ENCODE data around the gene ASTN1.

Gene ASTN1

DNA sequence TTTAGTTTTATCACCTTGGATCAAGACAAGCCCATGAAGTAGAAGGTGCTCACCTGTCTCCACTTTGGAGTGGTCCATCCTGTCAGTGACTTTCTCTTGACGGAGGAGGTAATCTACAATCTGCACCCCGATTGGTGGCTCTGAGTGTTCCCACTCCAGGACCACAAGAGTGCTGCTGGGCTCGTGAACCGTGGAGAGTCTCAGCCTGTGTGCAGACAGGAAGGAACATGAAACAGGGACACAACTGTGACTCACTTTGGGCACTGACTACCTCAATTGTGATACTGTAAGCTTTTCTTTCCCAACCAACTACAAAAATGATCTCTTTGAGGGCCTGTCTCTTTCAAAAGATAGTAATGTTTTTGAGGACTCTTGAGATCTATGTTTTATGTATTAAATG is 280.2 kb downstream of the ASTN1 start:
- DNase-seq (ENCODE audit: insufficient read length, low spot score), result no peak
- TF ChIP-seq POU2F2 (IDR thresholded peaks at IDR 0.05; ENCODE audit: low read depth, low read length) (no peak), SPI1 (IDR thresholded peaks at IDR 0.05; ENCODE audit: low read depth, low read length) (no peak), POLR2AphosphoS5 (IDR thresholded peaks at IDR 0.05; ENCODE audit: low read depth, low read length) (no peak), PAX5 (IDR thresholded peaks at IDR 0.05; ENCODE audit: insufficient read depth, low read length, severe bottlenecking) (no peak), POLR2A (IDR thresholded peaks at IDR 0.05; ENCODE audit: low read depth, low read length) (no peak), TAF1 (IDR thresholded peaks at IDR 0.05; ENCODE audit: low read depth, low read length) (no peak)
- no peak for FAIRE-seq

DNA sequence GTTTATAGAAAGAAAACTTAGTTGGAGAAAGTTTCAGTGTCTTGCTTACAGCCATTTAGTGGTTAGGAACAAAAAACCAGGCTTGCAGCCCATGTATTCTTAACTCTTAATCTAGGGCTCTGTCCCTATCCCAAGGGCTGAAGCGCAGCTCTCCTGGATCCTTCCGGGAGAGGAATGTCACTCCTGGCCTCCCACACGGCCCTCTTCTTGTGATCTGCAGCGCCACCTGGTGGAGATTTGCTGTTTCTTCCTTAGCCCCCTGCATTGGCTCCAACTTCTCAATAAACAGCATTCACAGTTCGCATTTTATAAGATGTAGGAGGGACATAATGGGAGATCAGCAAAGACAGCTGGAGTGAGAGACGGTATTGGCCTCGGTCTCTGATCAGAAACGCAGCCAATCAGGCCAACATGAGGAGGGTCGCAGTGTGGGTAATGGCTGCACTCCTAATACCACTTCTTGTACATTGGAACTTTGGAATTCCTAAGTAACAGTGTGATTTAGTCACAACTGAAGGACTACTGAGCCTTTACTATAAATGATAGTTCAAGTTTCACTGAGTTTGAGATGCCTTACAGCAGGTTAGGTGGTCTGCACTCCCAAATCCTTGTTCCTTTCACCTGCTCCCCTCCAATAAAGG is 283.4 kb downstream of the ASTN1 start:
- FAIRE-seq (peak; percentile 13), DNase-seq (ENCODE audit: insufficient read length, low spot score) (peak; percentile 24)

DNA sequence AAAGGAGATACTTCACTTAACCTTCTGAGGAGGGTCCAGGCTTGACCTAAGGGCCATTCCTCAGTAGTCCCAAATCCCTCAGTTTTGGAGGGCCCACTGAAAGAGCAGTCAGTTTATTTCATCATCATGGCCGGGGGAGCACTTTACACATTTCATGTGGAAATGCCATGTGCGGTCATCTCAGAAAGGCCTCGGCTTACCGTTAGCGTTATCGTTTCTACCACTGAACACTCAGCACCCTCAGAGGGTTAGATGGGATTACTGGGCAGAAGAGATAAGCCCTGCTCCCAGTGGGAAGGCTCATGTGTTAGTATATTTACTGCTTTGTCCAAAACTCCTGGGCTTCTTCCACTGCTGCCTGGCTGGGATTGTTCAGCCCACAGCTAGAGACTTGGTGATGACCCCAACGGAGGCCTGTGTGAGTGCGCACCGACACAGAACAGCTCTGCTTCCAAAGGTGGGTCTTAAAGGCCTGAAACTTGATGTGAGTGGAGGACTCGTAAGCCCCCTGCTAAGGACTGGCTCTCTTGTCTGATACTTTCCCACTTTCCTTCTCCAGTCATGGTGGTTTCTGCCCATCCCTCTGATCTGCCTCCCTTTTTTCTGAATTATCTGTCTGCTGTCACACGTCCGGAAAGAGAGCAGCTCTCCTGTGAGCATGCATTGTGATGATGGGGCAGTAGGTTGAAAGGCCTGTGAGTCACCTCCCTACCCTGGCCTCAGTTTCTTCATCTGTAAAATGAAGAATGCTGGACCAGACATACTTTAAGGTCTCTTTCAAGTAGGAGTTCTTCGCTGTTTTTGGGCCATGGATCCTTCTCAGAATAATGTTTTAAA is 284.5 kb downstream of the ASTN1 start:
- DNase-seq (ENCODE audit: insufficient read length, low spot score) (no peak), FAIRE-seq (no peak)
- TF ChIP-seq TAF1 (IDR thresholded peaks at IDR 0.05; ENCODE audit: low read depth, low read length), result no peak
- no peak for TF ChIP-seq SPI1 (IDR thresholded peaks at IDR 0.05; ENCODE audit: low read depth, low read length)
- TF ChIP-seq PAX5 (IDR thresholded peaks at IDR 0.05; ENCODE audit: insufficient read depth, low read length, severe bottlenecking), result no peak
- TF ChIP-seq POLR2AphosphoS5 (IDR thresholded peaks at IDR 0.05; ENCODE audit: low read depth, low read length), result no peak
- no peak for TF ChIP-seq POU2F2 (IDR thresholded peaks at IDR 0.05; ENCODE audit: low read depth, low read length)
- no peak for TF ChIP-seq POLR2A (IDR thresholded peaks at IDR 0.05; ENCODE audit: low read depth, low read length)

More for the DNA sequence above, 283.4 kb downstream of the ASTN1 start:
- TF ChIP-seq POLR2AphosphoS5 (IDR thresholded peaks at IDR 0.05; ENCODE audit: low read depth, low read length), result no peak
- TF ChIP-seq SPI1 (IDR thresholded peaks at IDR 0.05; ENCODE audit: low read depth, low read length), result no peak
- TF ChIP-seq POLR2A (IDR thresholded peaks at IDR 0.05; ENCODE audit: low read depth, low read length), result no peak
- TF ChIP-seq TAF1 (IDR thresholded peaks at IDR 0.05; ENCODE audit: low read depth, low read length), result no peak
- no peak for TF ChIP-seq POU2F2 (IDR thresholded peaks at IDR 0.05; ENCODE audit: low read depth, low read length)
- no peak for TF ChIP-seq PAX5 (IDR thresholded peaks at IDR 0.05; ENCODE audit: insufficient read depth, low read length, severe bottlenecking)

DNA sequence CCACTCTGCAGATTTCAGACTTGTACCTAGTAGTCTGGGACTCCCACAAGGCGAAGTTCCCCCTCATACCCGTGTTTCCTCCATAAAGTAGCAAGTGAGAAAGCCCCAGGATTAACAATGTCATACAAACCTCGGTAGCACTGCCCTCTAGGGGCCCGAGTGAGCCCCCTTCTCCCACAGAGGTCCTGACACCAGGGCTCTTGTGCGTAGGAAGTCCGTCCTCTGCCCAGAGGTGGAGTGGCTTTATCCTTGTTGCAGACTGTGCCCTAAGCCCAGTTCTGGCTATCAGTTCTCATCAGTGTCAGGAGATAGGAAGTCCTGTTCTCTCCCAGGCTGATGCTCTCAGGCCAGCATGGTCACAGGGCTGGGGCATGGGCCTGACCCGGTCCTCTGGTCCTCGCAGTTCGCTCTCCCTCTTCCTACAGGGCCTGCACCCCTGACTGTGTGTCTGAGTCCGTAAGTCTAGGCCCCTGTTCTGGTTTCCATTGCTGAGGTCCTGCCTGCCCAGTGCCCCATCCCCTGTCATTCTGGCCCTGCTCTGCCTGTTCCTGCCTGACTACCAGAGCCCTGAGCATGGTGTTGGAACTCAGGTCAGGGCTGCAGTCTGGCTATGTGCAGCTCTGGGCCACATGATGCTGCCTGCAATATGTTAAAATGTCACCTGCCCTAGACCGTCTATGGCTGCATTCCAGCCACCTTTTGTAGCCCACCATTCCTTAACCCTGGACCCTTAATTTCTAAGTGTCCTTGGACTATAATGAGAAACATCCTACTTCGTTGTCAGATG is 285.6 kb downstream of the ASTN1 start:
- FAIRE-seq (no peak), DNase-seq (ENCODE audit: insufficient read length, low spot score) (no peak)
- TF ChIP-seq TAF1 (IDR thresholded peaks at IDR 0.05; ENCODE audit: low read depth, low read length), result no peak
- TF ChIP-seq POLR2A (IDR thresholded peaks at IDR 0.05; ENCODE audit: low read depth, low read length), result no peak
- no peak for TF ChIP-seq PAX5 (IDR thresholded peaks at IDR 0.05; ENCODE audit: insufficient read depth, low read length, severe bottlenecking)
- no peak for TF ChIP-seq SPI1 (IDR thresholded peaks at IDR 0.05; ENCODE audit: low read depth, low read length)
- no peak for TF ChIP-seq POU2F2 (IDR thresholded peaks at IDR 0.05; ENCODE audit: low read depth, low read length)
- TF ChIP-seq POLR2AphosphoS5 (IDR thresholded peaks at IDR 0.05; ENCODE audit: low read depth, low read length), result no peak

DNA sequence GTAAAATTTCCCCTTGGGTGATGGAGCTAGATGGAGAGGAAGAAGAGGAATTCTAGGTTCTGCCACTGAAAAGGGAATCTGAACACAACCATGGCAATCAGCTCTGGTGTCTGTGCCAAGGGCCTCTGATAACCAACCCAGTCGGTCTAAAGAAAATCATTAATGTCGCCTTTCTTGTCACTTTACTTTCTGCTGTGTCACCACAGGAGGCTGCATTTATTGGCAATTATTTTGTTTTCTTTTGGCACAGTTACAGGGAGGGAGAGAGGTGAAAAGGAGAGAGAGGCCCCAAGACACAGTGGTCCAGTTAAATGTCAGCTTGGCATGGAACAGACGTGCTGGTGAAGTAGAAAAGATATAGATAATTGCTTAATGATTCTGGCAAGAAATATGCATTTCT is 287.0 kb downstream of the ASTN1 start:
- TF ChIP-seq POLR2AphosphoS5 (IDR thresholded peaks at IDR 0.05; ENCODE audit: low read depth, low read length) (no peak), PAX5 (IDR thresholded peaks at IDR 0.05; ENCODE audit: insufficient read depth, low read length, severe bottlenecking) (no peak), POLR2A (IDR thresholded peaks at IDR 0.05; ENCODE audit: low read depth, low read length) (no peak), TAF1 (IDR thresholded peaks at IDR 0.05; ENCODE audit: low read depth, low read length) (no peak), SPI1 (IDR thresholded peaks at IDR 0.05; ENCODE audit: low read depth, low read length) (no peak), POU2F2 (IDR thresholded peaks at IDR 0.05; ENCODE audit: low read depth, low read length) (no peak)
- no peak for FAIRE-seq

DNA sequence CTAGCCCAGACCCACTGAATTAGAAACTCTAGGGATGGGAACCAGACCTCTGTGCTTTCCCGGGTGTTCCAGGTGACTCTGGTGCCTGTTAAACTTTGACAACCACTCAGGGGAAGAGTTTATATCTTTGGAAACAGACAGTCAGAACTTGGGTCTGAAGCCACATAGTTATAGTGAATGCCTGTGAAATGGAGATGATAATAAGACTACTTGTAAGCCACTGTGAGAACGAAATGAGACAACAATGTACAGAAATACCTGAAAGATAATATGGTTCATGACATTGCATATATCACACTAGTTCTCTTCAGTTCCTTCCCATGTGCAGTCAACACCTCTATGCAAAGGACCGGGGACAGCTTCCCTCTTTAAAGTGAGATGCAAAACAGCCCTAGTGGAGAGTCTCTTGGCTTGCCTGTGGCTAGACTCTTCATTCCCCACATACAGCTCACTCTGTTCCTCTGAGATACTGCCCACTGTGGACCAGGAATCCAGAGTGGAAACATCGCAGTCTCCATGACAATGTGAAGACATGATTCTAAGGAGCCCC is 287.5 kb downstream of the ASTN1 start:
- DNase-seq (ENCODE audit: insufficient read length, low spot score), result no peak
- no peak for FAIRE-seq

More for the DNA sequence above, 287.0 kb downstream of the ASTN1 start:
- DNase-seq (ENCODE audit: insufficient read length, low spot score), result no peak

DNA sequence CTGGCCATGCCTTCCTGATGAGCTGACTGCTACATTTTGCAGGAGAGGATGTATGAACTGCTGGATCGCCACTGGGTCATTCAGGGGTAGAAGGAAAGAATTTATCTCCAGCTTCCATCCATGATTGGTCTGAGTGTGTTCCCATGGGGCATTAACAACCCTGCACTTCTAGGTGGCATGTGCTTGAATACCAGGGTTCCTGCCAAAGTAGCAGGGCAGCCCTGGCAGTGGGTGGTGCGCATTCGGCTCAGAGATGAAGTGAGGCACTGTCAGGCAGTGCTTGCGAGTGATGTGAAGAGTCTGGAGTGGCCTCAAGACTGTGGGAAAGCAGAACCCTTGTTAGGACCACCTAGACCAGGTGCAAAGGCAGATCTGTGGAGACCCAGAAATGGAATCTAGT is 294.9 kb downstream of the ASTN1 start:
- no peak for TF ChIP-seq POLR2AphosphoS5 (IDR thresholded peaks at IDR 0.05; ENCODE audit: low read depth, low read length)
- no peak for TF ChIP-seq POLR2A (IDR thresholded peaks at IDR 0.05; ENCODE audit: low read depth, low read length)
- TF ChIP-seq PAX5 (IDR thresholded peaks at IDR 0.05; ENCODE audit: insufficient read depth, low read length, severe bottlenecking), result no peak
- TF ChIP-seq SPI1 (IDR thresholded peaks at IDR 0.05; ENCODE audit: low read depth, low read length), result no peak
- TF ChIP-seq POU2F2 (IDR thresholded peaks at IDR 0.05; ENCODE audit: low read depth, low read length), result no peak
- no peak for TF ChIP-seq TAF1 (IDR thresholded peaks at IDR 0.05; ENCODE audit: low read depth, low read length)
- no peak for DNase-seq (ENCODE audit: insufficient read length, low spot score)
- no peak for FAIRE-seq

More for the DNA sequence above, 287.5 kb downstream of the ASTN1 start:
- TF ChIP-seq POU2F2 (IDR thresholded peaks at IDR 0.05; ENCODE audit: low read depth, low read length), result no peak
- no peak for TF ChIP-seq POLR2AphosphoS5 (IDR thresholded peaks at IDR 0.05; ENCODE audit: low read depth, low read length)
- no peak for TF ChIP-seq PAX5 (IDR thresholded peaks at IDR 0.05; ENCODE audit: insufficient read depth, low read length, severe bottlenecking)
- TF ChIP-seq SPI1 (IDR thresholded peaks at IDR 0.05; ENCODE audit: low read depth, low read length), result no peak
- TF ChIP-seq POLR2A (IDR thresholded peaks at IDR 0.05; ENCODE audit: low read depth, low read length), result no peak
- no peak for TF ChIP-seq TAF1 (IDR thresholded peaks at IDR 0.05; ENCODE audit: low read depth, low read length)

DNA sequence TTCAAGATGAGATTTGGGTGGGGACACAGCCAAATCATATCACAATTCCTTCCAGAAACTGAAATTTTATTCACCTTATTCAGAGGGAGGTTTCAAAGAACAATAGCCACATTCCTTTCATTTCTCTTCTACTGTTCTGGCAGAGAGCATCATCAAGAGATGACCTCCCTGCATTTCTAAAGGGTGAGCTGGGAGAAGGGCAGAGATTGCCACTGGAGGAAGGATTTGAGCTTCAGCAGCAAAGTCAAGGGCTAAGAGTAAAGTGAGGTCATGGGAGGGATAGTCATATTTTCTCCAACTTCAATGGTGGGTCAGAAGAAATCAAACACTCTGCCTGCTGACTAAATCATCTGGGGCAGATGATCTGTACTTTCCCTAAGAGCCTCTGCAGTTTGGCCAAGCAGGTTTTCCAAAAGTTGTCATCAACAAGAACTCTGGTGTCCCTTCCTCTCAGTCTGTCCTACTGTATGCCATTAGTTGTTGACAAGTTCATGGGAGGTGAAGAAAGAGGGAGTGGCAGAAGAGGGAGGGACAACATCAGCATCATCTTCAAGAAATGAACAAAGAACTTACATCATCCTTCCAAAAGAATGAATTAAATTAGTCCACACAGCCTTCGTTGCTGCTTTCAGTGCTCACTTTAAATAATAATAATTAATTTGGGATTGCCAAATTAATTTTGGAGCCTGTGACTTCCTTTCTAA is 298.3 kb downstream of the ASTN1 start:
- DNase-seq (ENCODE audit: insufficient read length, low spot score), result no peak
- no peak for FAIRE-seq
- TF ChIP-seq POU2F2 (IDR thresholded peaks at IDR 0.05; ENCODE audit: low read depth, low read length) (no peak), TAF1 (IDR thresholded peaks at IDR 0.05; ENCODE audit: low read depth, low read length) (no peak), POLR2AphosphoS5 (IDR thresholded peaks at IDR 0.05; ENCODE audit: low read depth, low read length) (no peak)

Data from GM12891 (cell line).